ENCODE measurements around the gene PRPF31. TPM values are rescaled to one million over a fixed set of nuclear protein-coding genes. Genes with fewer than 3 reads are reported as not detected.

Gene PRPF31
- total RNA-seq, 1 donor from 2014 or later, result 39.5 TPM

DNA sequence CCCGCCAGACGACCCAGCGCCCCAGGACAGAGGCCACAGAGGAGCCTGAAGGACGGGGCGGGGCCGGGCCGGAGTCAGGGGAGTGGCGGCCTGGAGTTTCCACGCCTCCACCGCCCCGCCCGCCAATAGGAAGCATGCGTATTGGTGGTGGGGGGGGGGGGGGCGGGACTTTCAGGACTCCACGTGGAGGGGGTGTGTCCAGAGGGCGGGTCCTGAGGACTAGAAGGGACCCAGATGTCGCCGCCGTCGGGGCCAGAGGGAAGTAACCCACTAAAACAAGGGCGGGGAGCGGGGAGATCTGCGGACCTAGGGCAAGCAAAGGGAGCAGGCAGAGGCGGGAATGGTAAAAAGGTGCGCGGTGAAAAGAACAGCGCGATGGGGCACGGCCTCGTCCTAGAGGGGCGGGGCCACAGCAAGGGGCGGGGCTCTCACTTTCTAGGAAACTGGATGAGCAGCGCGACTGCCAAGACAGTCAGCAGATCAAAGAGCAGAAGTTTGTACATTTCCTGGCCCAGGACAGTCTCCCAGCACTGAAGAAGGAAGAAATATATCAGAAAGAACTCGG is 46.8 kb downstream of the PRPF31 start:
- Histone ChIP-seq H3K27me3 (ENCODE audit: low read depth) (peaks cover 33% of the 10 kb centered on the region), H3K9me3 (replicated peaks) (no peaks in the 10 kb centered on the region), H3K36me3 (peaks cover 9% of the 10 kb centered on the region), H3K4me1 (peaks cover 42% of the 10 kb centered on the region), H3K4me3 (peak overlapping the region; percentile 61), H3K27ac (replicated peaks) (no peak overlapping the region)
- TF ChIP-seq, protein P1, sequence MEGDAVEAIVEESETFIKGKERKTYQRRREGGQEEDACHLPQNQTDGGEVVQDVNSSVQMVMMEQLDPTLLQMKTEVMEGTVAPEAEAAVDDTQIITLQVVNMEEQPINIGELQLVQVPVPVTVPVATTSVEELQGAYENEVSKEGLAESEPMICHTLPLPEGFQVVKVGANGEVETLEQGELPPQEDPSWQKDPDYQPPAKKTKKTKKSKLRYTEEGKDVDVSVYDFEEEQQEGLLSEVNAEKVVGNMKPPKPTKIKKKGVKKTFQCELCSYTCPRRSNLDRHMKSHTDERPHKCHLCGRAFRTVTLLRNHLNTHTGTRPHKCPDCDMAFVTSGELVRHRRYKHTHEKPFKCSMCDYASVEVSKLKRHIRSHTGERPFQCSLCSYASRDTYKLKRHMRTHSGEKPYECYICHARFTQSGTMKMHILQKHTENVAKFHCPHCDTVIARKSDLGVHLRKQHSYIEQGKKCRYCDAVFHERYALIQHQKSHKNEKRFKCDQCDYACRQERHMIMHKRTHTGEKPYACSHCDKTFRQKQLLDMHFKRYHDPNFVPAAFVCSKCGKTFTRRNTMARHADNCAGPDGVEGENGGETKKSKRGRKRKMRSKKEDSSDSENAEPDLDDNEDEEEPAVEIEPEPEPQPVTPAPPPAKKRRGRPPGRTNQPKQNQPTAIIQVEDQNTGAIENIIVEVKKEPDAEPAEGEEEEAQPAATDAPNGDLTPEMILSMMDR (IDR thresholded peaks at IDR 0.05; ENCODE audit: borderline replicate concordance), result no peak
- intact Hi-C loops (cut with micrococcal nuclease), result no loop called here
- DNase-seq, result peak; percentile 84

DNA sequence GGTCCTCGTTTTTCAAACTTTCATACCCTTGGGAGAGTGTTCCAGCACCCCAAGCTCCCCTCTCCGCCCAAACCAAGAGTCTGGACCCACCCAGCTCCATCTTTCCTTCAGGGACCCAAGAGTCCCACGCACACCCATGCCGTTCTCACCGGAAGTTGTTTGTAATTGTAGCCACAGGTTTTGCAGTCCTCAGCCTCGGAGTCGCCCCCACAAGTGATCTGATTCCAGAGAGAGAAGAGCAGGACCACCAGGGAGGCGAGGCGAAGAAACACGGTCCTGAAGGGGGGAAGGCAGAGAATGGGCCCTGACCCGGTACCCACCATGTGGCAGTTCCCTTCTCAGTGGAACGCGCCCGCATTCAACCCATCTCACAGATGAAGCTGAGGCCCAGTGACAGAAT is 47.3 kb downstream of the PRPF31 start:
- peaks cover 39% of the 10 kb centered on the region for H3K27me3 ChIP-seq (ENCODE audit: low read depth)
- TF ChIP-seq, protein P1 (IDR thresholded peaks at IDR 0.05; ENCODE audit: borderline replicate concordance), result no peak
- H3K4me3 ChIP-seq, result peak overlapping the region; percentile 61
- H3K27ac ChIP-seq (replicated peaks), result no peak overlapping the region
- intact Hi-C loops (cut with micrococcal nuclease), result no loop called here
- no peak for DNase-seq
- H3K9me3 ChIP-seq (replicated peaks), result no peaks in the 10 kb centered on the region
- peaks cover 4% of the 10 kb centered on the region for H3K36me3 ChIP-seq
- H3K4me1 ChIP-seq, result peaks cover 42% of the 10 kb centered on the region

GRCh38 chr19:54164369-54165068 is 49.0 kb downstream of the PRPF31 start:
- Histone ChIP-seq H3K4me1 (peaks cover 35% of the 10 kb centered on the region), H3K36me3 (no peaks in the 10 kb centered on the region), H3K9me3 (replicated peaks) (no peaks in the 10 kb centered on the region), H3K4me3 (no peak overlapping the region), H3K27me3 (ENCODE audit: low read depth) (peaks cover 44% of the 10 kb centered on the region), H3K27ac (replicated peaks) (no peak overlapping the region)
- intact Hi-C loops (cut with micrococcal nuclease), result no loop called here
- DNase-seq, result no peak
- TF ChIP-seq, protein P1 (IDR thresholded peaks at IDR 0.05; ENCODE audit: borderline replicate concordance), result no peak

GRCh38 chr19:54165222-54165621 is 49.7 kb downstream of the PRPF31 start:
- TF ChIP-seq, protein P1 (IDR thresholded peaks at IDR 0.05; ENCODE audit: borderline replicate concordance), result no peak
- Histone ChIP-seq H3K4me1 (peaks cover 32% of the 10 kb centered on the region), H3K4me3 (no peak overlapping the region), H3K27me3 (ENCODE audit: low read depth) (peaks cover 44% of the 10 kb centered on the region), H3K36me3 (no peaks in the 10 kb centered on the region), H3K27ac (replicated peaks) (no peak overlapping the region), H3K9me3 (replicated peaks) (no peaks in the 10 kb centered on the region)
- DNase-seq, result no peak
- intact Hi-C loops (cut with micrococcal nuclease), result no loop called here

GRCh38 chr19:54168174-54168917 is 52.8 kb downstream of the PRPF31 start:
- Histone ChIP-seq H3K36me3 (no peaks in the 10 kb centered on the region), H3K4me1 (peaks cover 6% of the 10 kb centered on the region), H3K9me3 (replicated peaks) (no peaks in the 10 kb centered on the region), H3K4me3 (no peak overlapping the region), H3K27ac (replicated peaks) (no peak overlapping the region), H3K27me3 (ENCODE audit: low read depth) (peaks cover 64% of the 10 kb centered on the region)
- intact Hi-C loops (cut with micrococcal nuclease), result no loop called here
- TF ChIP-seq, protein P1 (IDR thresholded peaks at IDR 0.05; ENCODE audit: borderline replicate concordance), result peak; percentile 87
- DNase-seq, result peak; percentile 93
